Pancreas (tissue), 10 donors: ENCODE results near the gene MDFIC2. TPM values are rescaled to one million over a fixed set of nuclear protein-coding genes. Genes with fewer than 3 reads are reported as not detected.

ENCODE experiments used
- ATAC-seq, 4 donors: fragments of 200-7000 bp; cut with Tn5 transposase; one replicate each; pipeline versions ENCODE4 v1.8.0 to v1.9.1; 2020; ENCODE audit warnings: mild to moderate bottlenecking in 4 of 4, moderate library complexity in 4 of 4
- DNase-seq, 6 donors: peaks; one replicate each; pipeline ENCODE4 v3.0.0-alpha.2; 2020
- FAIRE-seq: peaks from 2 replicates; lab custom pipeline; 2012; peaks lifted over from hg19 to GRCh38; lab: Jason Lieb, UNC
- H3K27ac ChIP-seq, 4 donors: fragments of 200-600 bp; sonication (generic); 1 replicate in 3 of 4; 2 replicates in 1 of 4; pipeline versions ENCODE4 v1.5.0 to v1.8.0; 2020
- H3K27me3 ChIP-seq, 4 donors: fragments of 200-600 bp; one replicate each; pipeline ENCODE4 v1.8.0; 2021
- H3K36me3 ChIP-seq, 3 donors: fragments of 200-600 bp; sonication (generic) in 1 of 3; one replicate each; pipeline versions ENCODE4 v1.5.0 to v1.8.0; 2020 to 2021
- H3K4me1 ChIP-seq, 3 donors: fragments of 200-600 bp; one replicate each; pipeline ENCODE4 v1.8.0; 2021
- H3K4me3 ChIP-seq, 4 donors: fragments of 200-600 bp; sonication (generic) in 2 of 4; one replicate each; pipeline versions ENCODE4 v1.5.0 to v1.8.0; 2020 to 2021
- H3K9me3 ChIP-seq, 4 donors: fragments of 200-600 bp; one replicate each; pipeline ENCODE4 v1.8.0; 2021
- WGBS, 2 donors: extraction: QIAGEN DNeasy Blood & Tissue Kit; methylation state at CpG; one replicate each; pipeline ENCODE4 v1.1.7; 2013; 5-methylcytosine and 5-hydroxymethylcytosine counted together
- intact Hi-C, 3 donors: fragments of 100-400 bp; cut with DNase I; formaldehyde crosslinking; loops; one replicate each; pipeline versions ENCODE4 v1.11.1 to v1.14.2; 2022
- polyA plus RNA-seq, 2 donors: library from polyadenylated mRNA; stranded (reverse); fragments of 200-250 nt; gene quantifications; one replicate each; pipeline ENCODE4 v1.2.3, GENCODE V29; 2013
- total RNA-seq, 6 donors: library from RNA; stranded (reverse); fragmentation: NEBNext Ultra II Directional in 4 of 6; extraction: Animal tissue kit (Norgen Biotek cat#: 25700) in 4 of 6; gene quantifications; one replicate each; pipeline versions ENCODE4 v1.2.1 to v1.2.4, GENCODE V29; 2021 to 2023
- TF ChIP-seq, protein P1 (sequence below), 4 donors: fragments of 200-600 bp; sonication (generic) in 3 of 4; IDR thresholded peaks; one replicate each; pipeline versions ENCODE4 v1.5.0 to v1.8.0; 2021; ENCODE audit warnings: antibody characterized with exemption in 4 of 4
- donor health status: healthy with polysubstance abuse.
- donor health status: DM: no; HTN: no; CAD: no; lungs with moderate emphysema.
- donor health status: DM: no; HTN: no; CAD: no.
- donor health status: control.
- donor health status: control.
- donor health status: Bipolar disorder and iron deficiency.
- donor health status: DM: yes; HTN: yes; CAD: no.
- donor health status: DM: no; HTN: no; CAD: no.
- donor health status: DM: no; HTN: no; CAD: no.
- donor health status: DM: yes; HTN: yes; CAD: no.

MDFIC2 gene
- total and polyA plus RNA-seq, 8 donors: not detected

DNA sequence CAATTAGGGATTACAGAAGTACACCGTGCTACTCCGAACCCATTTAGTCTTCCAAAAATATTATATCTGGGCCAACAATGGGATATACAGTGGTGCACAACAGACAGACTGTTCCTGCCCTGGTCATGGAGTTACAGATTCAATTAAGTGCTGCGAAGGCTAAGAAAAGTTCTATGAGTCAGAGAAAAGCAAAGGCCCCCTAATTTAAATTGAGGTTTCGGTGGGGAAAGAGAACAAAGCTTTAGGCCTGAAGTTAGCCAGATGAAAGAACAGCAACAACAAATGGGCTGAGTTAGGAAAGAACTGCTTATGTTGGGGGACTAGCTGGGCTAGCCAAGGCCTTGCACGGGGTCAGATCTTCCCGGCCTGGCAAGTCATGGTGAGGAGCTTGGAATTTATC lies 131.8 kb downstream of the MDFIC2 start:
- no peaks in the 10 kb centered on the region for H3K36me3 ChIP-seq
- H3K27ac ChIP-seq: no peak overlapping the region
- no peaks in the 10 kb centered on the region for H3K27me3 ChIP-seq
- ATAC-seq (no peak), FAIRE-seq (no peak), DNase-seq (no peak)
- intact Hi-C loops: no loop called here
- 90 to 94% methylated on average over 6 of the region's 6 CpGs for WGBS, 2 donors
- H3K9me3 ChIP-seq: no peaks in the 10 kb centered on the region
- TF ChIP-seq, protein P1, sequence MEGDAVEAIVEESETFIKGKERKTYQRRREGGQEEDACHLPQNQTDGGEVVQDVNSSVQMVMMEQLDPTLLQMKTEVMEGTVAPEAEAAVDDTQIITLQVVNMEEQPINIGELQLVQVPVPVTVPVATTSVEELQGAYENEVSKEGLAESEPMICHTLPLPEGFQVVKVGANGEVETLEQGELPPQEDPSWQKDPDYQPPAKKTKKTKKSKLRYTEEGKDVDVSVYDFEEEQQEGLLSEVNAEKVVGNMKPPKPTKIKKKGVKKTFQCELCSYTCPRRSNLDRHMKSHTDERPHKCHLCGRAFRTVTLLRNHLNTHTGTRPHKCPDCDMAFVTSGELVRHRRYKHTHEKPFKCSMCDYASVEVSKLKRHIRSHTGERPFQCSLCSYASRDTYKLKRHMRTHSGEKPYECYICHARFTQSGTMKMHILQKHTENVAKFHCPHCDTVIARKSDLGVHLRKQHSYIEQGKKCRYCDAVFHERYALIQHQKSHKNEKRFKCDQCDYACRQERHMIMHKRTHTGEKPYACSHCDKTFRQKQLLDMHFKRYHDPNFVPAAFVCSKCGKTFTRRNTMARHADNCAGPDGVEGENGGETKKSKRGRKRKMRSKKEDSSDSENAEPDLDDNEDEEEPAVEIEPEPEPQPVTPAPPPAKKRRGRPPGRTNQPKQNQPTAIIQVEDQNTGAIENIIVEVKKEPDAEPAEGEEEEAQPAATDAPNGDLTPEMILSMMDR (IDR thresholded peaks at IDR 0.05): no peak
- no peak overlapping the region for H3K4me3 ChIP-seq
- no peaks in the 10 kb centered on the region for H3K4me1 ChIP-seq

DNA sequence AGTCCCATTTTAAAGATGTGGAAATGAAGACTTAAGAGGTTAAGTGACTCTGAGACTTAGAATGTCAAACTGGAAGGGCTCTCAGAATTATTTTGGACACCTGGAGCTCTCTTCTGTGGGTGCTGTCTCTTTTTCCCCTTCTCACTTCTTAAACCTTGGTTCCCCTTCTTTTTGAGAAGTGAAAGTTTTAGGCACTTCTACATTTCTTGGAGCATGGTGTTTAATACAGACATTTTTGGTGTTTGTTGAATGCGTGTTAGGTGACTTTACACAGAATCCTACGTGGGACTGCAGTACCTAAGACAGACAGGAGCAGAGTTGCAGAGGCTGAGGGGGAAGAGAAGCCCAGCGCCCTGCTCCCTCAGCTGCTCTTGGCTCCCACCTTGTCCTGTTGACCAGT lies 133.3 kb downstream of the MDFIC2 start:
- Histone ChIP-seq H3K36me3 (no peaks in the 10 kb centered on the region), H3K27me3 (no peaks in the 10 kb centered on the region), H3K27ac (no peak overlapping the region), H3K4me3 (no peak overlapping the region), H3K9me3 (no peaks in the 10 kb centered on the region), H3K4me1 (no peaks in the 10 kb centered on the region)
- WGBS, 2 donors: 73 to 80% methylated on average over 3 of the region's 3 CpGs
- no peak for ATAC-seq
- TF ChIP-seq, protein P1 (IDR thresholded peaks at IDR 0.05): no peak
- no peak for FAIRE-seq
- DNase-seq: no peak
- intact Hi-C loops: no loop called here

- WGBS, 2 donors: 77 to 86% methylated on average over 8 of the region's 8 CpGs
- no peak for ATAC-seq
- FAIRE-seq: no peak
- Histone ChIP-seq H3K4me3 (no peak overlapping the region), H3K27me3 (no peaks in the 10 kb centered on the region), H3K4me1 (no peaks in the 10 kb centered on the region), H3K36me3 (no peaks in the 10 kb centered on the region), H3K9me3 (no peaks in the 10 kb centered on the region), H3K27ac (no peak overlapping the region)
- TF ChIP-seq, protein P1 (IDR thresholded peaks at IDR 0.05): no peak
- intact Hi-C loops: no loop called here
- no peak for DNase-seq
Measured at GRCh38 chr3:70177881-70178645, 134.4 kb downstream of the MDFIC2 start.

- WGBS, 2 donors: 60 to 74% methylated on average over 4 of the region's 4 CpGs
- Histone ChIP-seq H3K36me3 (no peaks in the 10 kb centered on the region), H3K27ac (no peak overlapping the region), H3K4me3 (no peak overlapping the region), H3K27me3 (no peaks in the 10 kb centered on the region), H3K9me3 (no peaks in the 10 kb centered on the region), H3K4me1 (no peaks in the 10 kb centered on the region)
- FAIRE-seq (no peak), ATAC-seq (no peak), DNase-seq (no peak)
- intact Hi-C loops: no loop called here
- TF ChIP-seq, protein P1 (IDR thresholded peaks at IDR 0.05): no peak
Measured at GRCh38 chr3:70176224-70176623, 136.2 kb downstream of the MDFIC2 start.

DNA sequence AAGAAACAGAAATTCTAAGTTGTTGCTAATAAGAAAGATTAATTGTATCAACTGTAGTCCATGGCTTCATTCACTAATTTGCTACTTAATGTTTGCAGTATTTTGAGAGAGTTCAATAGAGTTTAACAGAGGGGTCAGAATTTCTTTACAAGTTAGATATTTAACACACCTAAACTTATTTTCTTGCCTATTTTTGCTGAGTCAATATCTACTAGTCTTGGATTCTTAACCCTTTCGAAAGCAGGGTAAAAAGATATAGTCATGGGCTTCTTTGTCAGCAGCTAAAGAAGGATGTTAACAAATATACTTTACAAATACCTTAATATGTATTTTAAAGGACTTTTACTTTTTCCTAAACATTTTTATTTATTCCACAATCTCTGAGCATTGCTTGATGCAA lies 155.6 kb downstream of the MDFIC2 start:
- ATAC-seq: no peak
- Histone ChIP-seq H3K9me3 (no peaks in the 10 kb centered on the region), H3K4me3 (no peak overlapping the region), H3K36me3 (no peaks in the 10 kb centered on the region), H3K27me3 (no peaks in the 10 kb centered on the region), H3K27ac (no peak overlapping the region), H3K4me1 (no peaks in the 10 kb centered on the region)
- TF ChIP-seq, protein P1 (IDR thresholded peaks at IDR 0.05): no peak
- no peak for DNase-seq
- intact Hi-C loops: no loop called here
- WGBS, 2 donors: 69 to 82% methylated on average over 1 of the region's 1 CpG
- FAIRE-seq: no peak
